HCT116 (cell line): Measurements from ENCODE around the gene SERGEF.

Experiments used
- EGR1 ChIP-seq: IDR thresholded peaks from 2 replicates; pipeline ENCODE4 v1.6.1; 2012; ENCODE audit warnings: low read depth
- ELF1 ChIP-seq: IDR thresholded peaks from 2 replicates; pipeline ENCODE4 v1.6.1; 2012; ENCODE audit warnings: low read depth, borderline replicate concordance
- EZH2 ChIP-seq: fragments of 200-600 bp; sonication (generic); IDR thresholded peaks from 2 replicates; pipeline ENCODE4 v1.6.1; 2017; ENCODE audit warnings: antibody characterized with exemption, mixed run types
- EZH2phosphoT487 ChIP-seq: fragments of 200-600 bp; IDR thresholded peaks from 2 replicates; pipeline ENCODE4 v1.6.1; 2018; ENCODE audit warnings: antibody characterized with exemption, borderline replicate concordance
- POLR2A ChIP-seq: IDR thresholded peaks from 2 replicates; pipeline ENCODE4 v1.7.0; 2011; ENCODE audit warnings: borderline replicate concordance; ENCODE audit not compliant: insufficient read depth, insufficient read length; ENCODE audit errors: extremely low read depth
- POLR2AphosphoS5 ChIP-seq: IDR thresholded peaks from 2 replicates; pipeline ENCODE4 v1.6.1; 2011; ENCODE audit warnings: mild to moderate bottlenecking, low read depth, low read length, moderate library complexity
- RAD21 ChIP-seq: IDR thresholded peaks from 2 replicates; pipeline ENCODE4 v1.6.1; 2012; ENCODE audit warnings: low read depth, mild to moderate bottlenecking
- SIN3A ChIP-seq: IDR thresholded peaks from 2 replicates; pipeline ENCODE4 v1.6.1; 2012; ENCODE audit warnings: low read depth
- ZNF274 ChIP-seq: fragments of 200-500 bp; sonication (Bioruptor generic); IDR thresholded peaks from 2 replicates; pipeline ENCODE4 v1.6.1; 2014; ENCODE audit warnings: mild to moderate bottlenecking, low read depth, low read length, inconsistent platforms
- TF ChIP-seq, protein P1 (sequence below), 3 experiments: fragments of 200-600 bp in 1 of 3; sonication (generic) in 1 of 3; IDR thresholded peaks in 2 of 3; conservative IDR thresholded peaks in 1 of 3; 2 replicates each; pipeline ENCODE4 v1.5.1; 2012 to 2017; ENCODE audit warnings: low read depth in 2 of 3, low read length in 2 of 3, antibody characterized with exemption in 1 of 3, borderline replicate concordance in 1 of 3, control low read depth in 1 of 3, mild to moderate bottlenecking in 1 of 3, mixed read lengths in 1 of 3, mixed run types in 1 of 3, moderate library complexity in 1 of 3; ENCODE audit not compliant: insufficient read depth in 1 of 3
- TF ChIP-seq, protein P2 (sequence below): IDR thresholded peaks from 2 replicates; pipeline ENCODE4 v1.6.1; 2012
- TF ChIP-seq, protein P3 (sequence below): IDR thresholded peaks from 2 replicates; pipeline ENCODE4 v1.6.1; 2012
- TF ChIP-seq, protein P4 (sequence below): IDR thresholded peaks from 2 replicates; pipeline ENCODE4 v1.6.1; 2012; ENCODE audit warnings: low read depth

DNA sequence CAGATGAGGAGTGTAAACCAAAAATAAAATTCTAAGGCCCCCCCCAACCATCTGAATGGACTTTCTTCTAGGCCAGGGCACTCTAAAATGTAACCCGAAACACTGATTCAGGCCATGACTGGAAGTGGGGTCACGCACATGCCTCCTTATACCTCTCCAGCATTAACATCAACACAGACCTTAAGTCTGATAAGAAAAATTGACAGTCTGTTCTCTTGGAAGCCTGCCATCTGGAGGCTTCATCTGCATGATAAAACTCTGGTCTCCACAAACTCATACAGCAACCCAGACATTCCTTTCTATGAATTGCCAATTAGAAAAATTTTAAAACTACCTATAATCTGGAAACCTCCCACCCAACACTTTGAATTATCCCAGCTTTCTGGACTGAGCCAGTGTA is 3.9 kb upstream of the SERGEF start:
- TF ChIP-seq POLR2A = no peak
- TF ChIP-seq, protein P1, sequence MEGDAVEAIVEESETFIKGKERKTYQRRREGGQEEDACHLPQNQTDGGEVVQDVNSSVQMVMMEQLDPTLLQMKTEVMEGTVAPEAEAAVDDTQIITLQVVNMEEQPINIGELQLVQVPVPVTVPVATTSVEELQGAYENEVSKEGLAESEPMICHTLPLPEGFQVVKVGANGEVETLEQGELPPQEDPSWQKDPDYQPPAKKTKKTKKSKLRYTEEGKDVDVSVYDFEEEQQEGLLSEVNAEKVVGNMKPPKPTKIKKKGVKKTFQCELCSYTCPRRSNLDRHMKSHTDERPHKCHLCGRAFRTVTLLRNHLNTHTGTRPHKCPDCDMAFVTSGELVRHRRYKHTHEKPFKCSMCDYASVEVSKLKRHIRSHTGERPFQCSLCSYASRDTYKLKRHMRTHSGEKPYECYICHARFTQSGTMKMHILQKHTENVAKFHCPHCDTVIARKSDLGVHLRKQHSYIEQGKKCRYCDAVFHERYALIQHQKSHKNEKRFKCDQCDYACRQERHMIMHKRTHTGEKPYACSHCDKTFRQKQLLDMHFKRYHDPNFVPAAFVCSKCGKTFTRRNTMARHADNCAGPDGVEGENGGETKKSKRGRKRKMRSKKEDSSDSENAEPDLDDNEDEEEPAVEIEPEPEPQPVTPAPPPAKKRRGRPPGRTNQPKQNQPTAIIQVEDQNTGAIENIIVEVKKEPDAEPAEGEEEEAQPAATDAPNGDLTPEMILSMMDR (IDR thresholded peaks at IDR 0.05 in 2 of 3, conservative IDR thresholded peaks at IDR 0.05 in 1 of 3; ENCODE audit: borderline replicate concordance in 1 of 3, insufficient read depth in 1 of 3, low read depth in 2 of 3, low read length in 2 of 3) = no peak
- TF ChIP-seq ZNF274 = no peak
- no peak for TF ChIP-seq EGR1
- no peak for TF ChIP-seq EZH2phosphoT487
- no peak for TF ChIP-seq POLR2AphosphoS5
- no peak for TF ChIP-seq EZH2
- TF ChIP-seq, protein P2, sequence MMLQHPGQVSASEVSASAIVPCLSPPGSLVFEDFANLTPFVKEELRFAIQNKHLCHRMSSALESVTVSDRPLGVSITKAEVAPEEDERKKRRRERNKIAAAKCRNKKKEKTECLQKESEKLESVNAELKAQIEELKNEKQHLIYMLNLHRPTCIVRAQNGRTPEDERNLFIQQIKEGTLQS = no peak
- TF ChIP-seq, protein P3, sequence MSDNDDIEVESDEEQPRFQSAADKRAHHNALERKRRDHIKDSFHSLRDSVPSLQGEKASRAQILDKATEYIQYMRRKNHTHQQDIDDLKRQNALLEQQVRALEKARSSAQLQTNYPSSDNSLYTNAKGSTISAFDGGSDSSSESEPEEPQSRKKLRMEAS = no peak
- TF ChIP-seq, protein P4, sequence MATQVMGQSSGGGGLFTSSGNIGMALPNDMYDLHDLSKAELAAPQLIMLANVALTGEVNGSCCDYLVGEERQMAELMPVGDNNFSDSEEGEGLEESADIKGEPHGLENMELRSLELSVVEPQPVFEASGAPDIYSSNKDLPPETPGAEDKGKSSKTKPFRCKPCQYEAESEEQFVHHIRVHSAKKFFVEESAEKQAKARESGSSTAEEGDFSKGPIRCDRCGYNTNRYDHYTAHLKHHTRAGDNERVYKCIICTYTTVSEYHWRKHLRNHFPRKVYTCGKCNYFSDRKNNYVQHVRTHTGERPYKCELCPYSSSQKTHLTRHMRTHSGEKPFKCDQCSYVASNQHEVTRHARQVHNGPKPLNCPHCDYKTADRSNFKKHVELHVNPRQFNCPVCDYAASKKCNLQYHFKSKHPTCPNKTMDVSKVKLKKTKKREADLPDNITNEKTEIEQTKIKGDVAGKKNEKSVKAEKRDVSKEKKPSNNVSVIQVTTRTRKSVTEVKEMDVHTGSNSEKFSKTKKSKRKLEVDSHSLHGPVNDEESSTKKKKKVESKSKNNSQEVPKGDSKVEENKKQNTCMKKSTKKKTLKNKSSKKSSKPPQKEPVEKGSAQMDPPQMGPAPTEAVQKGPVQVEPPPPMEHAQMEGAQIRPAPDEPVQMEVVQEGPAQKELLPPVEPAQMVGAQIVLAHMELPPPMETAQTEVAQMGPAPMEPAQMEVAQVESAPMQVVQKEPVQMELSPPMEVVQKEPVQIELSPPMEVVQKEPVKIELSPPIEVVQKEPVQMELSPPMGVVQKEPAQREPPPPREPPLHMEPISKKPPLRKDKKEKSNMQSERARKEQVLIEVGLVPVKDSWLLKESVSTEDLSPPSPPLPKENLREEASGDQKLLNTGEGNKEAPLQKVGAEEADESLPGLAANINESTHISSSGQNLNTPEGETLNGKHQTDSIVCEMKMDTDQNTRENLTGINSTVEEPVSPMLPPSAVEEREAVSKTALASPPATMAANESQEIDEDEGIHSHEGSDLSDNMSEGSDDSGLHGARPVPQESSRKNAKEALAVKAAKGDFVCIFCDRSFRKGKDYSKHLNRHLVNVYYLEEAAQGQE = no peak
- TF ChIP-seq ELF1 = no peak
- TF ChIP-seq RAD21 = no peak
- no peak for TF ChIP-seq SIN3A
